NT2/D1 (cell line): ENCODE results near the gene C12orf75.

Experiments
- SUZ12 ChIP-seq: IDR thresholded peaks from 2 replicates; pipeline ENCODE4 v1.6.1; 2011; ENCODE audit not compliant: insufficient read length, insufficient read depth; ENCODE audit errors: extremely low read depth
- YY1 ChIP-seq: IDR thresholded peaks from 2 replicates; pipeline ENCODE4 v1.6.1; 2011; ENCODE audit not compliant: insufficient read length, insufficient read depth

- TF ChIP-seq SUZ12 (no peak), YY1 (no peak)
Observed at GRCh38 chr12:105296116-105297089, 34.1 kb upstream of the C12orf75 start.
